Measurements from ENCODE around the gene XPNPEP1.

GRCh38 chr10:109966961-109967738 is 43.8 kb upstream of the XPNPEP1 start:
- TF ChIP-seq OSR1 (CRISPR knock-in tag; IDR thresholded peaks at IDR 0.05) (no peak), ZNF8 (CRISPR knock-in tag; IDR thresholded peaks at IDR 0.05) (0 out of 2 replicates have a peak, but pooled peaks have one; percentile 16)

Data from SK-N-SH treated with all-trans-retinoic acid at 6 μM for 48 hours (cell line).